Right lobe of liver (tissue), 4 donors: ENCODE measurements around the gene KRCC1.

Experiments used
- POLR2A ChIP-seq: fragments of 450-650 bp; IDR thresholded peaks from one replicate; pipeline ENCODE4 v1.6.1; 2017; ENCODE audit warnings: antibody characterized with exemption, mild to moderate bottlenecking
- TF ChIP-seq, protein P1 (sequence below), 4 donors: fragments of 200-600 bp in 3 of 4; fragments of 450-650 bp in 1 of 4; IDR thresholded peaks; one replicate each; pipeline versions ENCODE4 v1.5.1 to v1.8.0; 2016 to 2022; ENCODE audit warnings: antibody characterized with exemption in 4 of 4, mild to moderate bottlenecking in 2 of 4
- donor health status: DM: no; HTN: no; CAD: no.
- donor health status: DM: no; HTN: no; CAD: no.
- donor health status: DM: no; HTN: yes; CAD: no.

- no peak for TF ChIP-seq POLR2A
- TF ChIP-seq, protein P1, sequence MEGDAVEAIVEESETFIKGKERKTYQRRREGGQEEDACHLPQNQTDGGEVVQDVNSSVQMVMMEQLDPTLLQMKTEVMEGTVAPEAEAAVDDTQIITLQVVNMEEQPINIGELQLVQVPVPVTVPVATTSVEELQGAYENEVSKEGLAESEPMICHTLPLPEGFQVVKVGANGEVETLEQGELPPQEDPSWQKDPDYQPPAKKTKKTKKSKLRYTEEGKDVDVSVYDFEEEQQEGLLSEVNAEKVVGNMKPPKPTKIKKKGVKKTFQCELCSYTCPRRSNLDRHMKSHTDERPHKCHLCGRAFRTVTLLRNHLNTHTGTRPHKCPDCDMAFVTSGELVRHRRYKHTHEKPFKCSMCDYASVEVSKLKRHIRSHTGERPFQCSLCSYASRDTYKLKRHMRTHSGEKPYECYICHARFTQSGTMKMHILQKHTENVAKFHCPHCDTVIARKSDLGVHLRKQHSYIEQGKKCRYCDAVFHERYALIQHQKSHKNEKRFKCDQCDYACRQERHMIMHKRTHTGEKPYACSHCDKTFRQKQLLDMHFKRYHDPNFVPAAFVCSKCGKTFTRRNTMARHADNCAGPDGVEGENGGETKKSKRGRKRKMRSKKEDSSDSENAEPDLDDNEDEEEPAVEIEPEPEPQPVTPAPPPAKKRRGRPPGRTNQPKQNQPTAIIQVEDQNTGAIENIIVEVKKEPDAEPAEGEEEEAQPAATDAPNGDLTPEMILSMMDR (IDR thresholded peaks at IDR 0.05): no peak
Observed at GRCh38 chr2:88100489-88100858, 44.9 kb upstream of the KRCC1 start.
